HG03135 (cell line): ENCODE data around the gene PCDH19.

Experiments used
- ATAC-seq: cut with Tn5 transposase; IDR thresholded peaks from one replicate; pipeline ENCODE4 v1.9.1; 2021; ENCODE audit warnings: mild to moderate bottlenecking, moderate library complexity; ENCODE audit not compliant: unreplicated experiment

The PCDH19 gene

DNA sequence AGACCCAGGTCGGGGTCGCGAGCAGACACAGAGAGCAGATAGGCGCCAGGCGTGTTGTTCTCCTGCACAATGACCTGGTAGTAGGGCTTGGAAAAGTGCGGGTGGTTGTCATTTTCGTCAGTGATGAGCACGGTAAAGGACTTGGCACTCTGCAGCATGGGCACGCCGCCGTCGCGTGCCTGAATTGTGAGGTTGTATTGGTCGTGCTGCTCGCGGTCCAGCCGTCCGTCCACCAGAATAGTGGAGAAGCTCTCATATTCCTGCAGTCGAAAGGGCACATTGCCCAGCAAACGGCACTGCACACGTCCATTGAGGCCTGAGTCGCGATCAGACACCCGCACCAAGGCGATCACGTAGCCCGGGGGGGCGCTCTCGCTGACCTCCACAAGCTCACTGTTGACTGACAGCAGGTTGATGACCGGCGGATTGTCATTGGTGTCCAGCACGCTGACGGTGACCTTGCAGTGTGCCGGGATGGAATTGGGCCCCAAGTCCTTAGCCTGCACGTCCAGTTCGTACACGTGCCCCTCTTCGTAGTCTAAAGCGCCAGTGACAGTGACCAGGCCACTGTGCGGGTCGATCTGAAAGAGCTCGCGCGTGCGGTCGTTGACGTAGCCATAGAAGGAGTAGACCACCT lies 2.8 kb downstream of the PCDH19 start:
- ATAC-seq = no peak

DNA sequence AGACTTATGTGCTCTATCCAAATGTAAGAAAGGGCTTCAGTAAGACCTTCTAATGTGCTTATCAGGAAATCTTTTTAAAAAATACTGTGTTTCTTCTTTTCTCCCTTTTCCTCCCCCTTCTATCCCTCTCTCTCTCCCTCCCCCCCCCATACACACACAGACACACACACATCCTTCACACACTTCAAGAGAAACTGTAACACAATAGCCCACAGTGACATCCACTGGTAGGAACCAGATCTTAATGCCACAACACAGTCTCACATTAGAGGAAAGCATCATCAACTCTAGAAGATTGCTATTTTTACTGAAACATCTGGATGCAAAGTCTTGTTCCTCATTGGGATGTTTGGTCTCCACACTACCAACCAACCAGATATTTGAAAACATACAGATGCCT lies 4.6 kb downstream of the PCDH19 start:
- ATAC-seq = no peak

DNA sequence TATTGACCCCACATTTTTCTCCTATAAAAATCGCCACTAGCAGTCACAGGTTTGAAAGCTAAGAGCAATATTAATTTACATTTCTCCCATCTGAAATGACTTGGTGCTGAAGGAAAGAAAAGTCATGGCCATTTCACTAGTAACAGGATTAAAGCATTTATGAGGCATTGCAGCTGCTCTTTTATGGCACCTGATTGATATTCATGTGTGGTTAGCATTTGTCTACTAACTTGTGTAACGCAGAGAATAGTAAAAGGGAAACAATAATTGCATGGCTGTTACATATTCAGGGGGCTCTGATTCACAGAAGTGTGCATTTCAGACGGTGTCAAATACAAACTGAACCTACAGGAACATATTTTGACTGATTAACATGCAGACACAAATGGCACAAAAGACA lies 5.2 kb downstream of the PCDH19 start:
- no peak for ATAC-seq

DNA sequence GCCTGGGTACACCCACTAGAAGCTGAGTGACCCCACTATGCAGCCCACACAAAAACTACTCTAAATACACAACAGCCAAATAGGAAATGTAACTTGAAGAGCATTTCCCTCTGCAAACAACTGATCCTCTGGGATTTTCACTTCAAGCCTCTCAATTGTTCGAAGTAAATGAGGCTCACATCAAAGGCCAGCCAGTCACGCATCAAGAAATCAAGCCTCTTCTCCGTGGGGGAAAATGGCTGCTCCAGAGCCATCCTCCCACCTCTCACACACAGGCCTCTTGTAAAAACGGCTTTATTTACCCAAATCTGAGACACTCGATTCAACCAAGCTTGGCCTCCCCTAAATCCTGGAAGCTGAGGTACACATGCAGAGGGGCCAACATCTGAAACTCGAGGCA lies 14.3 kb downstream of the PCDH19 start:
- no peak for ATAC-seq

DNA sequence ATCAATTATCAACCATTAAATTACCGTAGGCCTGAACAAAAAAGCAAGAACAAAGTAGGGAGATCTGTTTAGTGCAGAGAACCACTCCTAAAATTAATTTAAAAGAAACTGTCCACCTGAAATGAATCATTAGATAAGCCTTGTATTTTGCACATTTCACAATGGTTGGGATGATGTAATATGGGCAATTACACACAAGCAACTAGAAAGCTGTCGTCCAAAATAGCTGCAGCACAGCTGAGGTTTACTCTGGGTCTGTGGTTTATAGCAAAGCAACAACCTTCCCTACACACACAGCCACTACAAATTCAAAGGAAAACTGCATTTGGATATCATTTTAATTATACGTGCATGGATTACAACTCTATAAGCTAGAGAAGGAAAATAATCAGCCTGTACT lies 28.5 kb downstream of the PCDH19 start:
- ATAC-seq = no peak

DNA sequence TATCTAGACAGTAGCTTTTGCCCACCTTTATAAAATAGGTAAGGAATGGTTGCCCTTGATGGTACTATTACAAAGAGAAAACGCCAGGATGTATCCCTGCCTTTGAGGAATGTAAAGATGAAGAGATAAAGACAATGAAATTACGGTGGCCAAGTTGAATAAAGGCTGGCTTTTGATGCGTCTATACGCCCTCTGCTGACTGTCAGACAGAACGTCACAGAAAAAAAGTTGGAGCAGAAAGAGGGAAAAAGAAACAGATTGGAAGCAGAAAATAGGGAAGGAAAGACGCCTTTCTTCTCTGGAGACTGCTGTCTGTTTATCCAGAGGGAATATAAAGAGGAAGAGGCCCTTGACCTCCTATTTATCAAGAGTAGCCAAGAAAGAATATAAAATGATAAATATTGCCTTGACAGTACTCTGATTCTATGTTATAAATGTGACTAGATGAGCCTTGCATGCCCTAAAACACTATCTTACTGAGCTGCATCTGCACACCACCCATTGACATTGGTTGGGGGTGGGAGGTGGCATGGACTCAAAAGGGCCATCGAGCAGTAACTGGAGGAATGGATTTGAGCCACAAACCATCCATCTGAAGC lies 30.6 kb downstream of the PCDH19 start:
- no peak for ATAC-seq

DNA sequence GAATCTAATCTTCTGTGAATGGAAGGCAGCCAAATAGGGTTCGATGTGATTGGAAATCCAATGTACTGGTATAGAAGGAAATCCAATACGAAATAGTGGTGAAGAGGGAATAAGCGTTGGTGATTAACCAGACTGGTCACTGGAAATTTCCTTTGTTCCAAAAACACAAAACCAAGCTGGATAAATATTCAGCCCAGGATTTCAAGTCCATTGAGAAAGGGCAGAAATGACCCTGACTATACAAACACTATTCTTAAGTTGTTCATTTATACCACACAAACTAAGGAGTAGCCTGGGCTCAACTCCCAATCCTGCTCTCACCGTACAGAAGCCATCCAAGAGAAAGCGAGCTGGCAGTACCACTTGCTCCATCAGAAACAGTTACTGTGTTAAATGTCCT lies 32.2 kb downstream of the PCDH19 start:
- no peak for ATAC-seq

DNA sequence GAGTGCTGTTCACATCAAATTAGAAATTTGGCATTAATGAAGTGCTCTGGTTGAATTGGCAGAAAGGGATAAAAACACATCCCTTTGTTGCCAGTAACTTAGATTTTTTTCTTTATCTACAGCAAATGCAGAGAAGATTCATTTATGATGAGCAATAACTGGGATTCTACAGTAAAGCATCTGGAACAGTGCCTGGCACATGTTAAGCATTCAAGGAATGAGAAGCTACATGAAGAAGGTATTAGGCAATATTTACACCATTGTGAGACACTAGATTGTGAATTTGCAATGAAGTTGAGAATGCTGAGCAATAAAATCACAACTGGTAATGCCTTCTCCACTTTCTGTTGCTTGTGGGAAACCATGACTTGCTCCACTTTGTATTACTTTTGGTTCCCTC lies 33.5 kb downstream of the PCDH19 start:
- no peak for ATAC-seq

DNA sequence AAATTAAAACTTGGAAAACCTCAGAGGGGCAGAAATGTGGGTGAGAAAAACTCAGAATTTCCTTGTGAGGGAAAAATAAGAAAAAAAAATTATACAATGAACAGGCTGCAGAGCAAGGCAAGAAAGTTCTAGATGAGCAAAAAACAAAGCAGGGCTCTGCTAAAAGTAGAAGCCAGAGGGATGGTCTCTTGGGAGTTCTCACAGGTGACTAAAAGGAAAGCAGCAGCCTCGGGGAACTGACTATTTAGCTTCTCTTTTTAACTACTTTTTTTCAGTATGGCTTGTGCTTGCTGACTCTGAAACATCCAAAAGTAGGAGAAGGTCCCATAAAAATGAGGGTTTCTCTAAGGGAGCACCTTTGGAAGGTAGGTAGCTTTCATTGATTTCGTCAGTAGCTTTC lies 36.4 kb downstream of the PCDH19 start:
- no peak for ATAC-seq

DNA sequence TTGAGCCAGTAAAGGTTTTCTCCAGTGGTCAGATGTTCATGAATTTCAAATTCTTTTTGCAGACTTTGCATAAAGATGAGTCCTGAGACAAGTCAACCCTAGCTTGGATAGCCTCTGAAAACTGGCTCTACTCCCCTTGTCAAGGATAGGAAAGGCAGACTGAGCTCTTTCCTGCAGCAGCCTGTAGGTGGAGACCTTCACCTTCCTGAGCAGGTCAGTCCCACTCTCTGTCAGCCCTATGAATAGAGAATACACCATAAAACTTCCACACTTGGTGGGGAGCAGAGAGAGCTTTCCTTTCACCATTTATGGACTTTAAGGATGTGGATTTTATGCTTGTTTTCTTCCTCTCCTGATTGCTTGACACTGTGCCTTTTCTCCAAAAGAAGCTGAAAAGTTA lies 41.9 kb downstream of the PCDH19 start:
- ATAC-seq = no peak

DNA sequence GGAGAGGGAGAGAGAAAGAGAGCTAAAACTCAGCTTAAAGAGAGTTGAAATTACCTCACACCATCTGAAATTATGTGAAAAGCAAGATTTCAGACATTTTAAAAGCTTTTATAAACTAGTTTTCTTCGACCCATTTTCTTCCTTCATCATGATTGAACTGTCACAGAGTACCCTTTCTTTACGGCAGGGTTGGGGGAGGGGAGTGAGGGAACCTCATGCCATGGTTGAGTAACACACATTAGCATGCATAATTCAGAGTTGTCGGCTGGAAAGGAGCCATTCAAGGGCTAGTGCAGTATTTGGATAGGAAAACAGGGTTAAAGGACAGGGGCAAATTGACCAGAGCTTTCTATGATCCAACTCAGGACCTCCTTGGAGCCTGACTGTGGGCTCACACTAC lies 46.2 kb downstream of the PCDH19 start:
- no peak for ATAC-seq

DNA sequence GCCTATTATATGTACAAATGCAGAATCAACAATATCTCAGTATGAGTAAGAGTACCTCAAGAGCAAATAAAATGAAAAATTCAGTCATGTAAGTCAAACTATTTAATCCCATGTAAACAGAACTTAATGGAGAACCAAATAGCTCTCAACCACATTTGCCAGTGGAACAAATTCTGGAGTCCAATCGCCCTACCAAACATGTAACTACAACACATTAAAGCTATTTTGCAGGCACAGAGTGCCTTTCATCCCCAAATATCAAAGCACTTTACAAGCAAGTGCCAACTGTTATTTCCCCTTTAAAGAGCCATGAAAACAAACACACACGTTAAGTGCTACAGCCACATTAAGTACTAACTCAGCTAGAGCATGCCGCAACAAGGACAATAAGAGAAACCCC lies 51.3 kb downstream of the PCDH19 start:
- ATAC-seq = no peak

DNA sequence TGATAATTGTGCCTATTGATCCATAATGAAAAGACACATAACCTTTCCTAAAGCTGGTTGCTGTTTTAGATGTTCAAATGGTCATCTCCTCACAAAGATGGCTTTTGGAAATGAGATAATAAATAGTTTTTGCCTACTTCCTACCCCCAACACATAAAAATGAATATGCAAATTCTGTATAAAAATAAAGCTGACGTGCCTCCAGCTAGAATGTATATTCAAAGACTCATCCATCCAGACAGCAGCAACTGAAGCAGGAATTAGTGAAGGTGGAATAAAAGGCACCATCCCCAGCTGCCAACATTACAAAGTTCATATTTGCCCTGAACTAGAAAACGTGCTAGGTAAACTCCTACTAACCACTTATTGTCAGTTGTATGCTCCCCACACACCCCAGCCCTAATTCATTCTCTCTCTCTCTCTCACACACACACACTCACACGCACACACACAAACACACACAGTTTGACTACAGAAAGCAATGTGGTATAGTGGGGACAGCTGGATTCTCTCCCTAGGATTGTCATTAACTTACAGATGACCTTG lies 53.6 kb downstream of the PCDH19 start:
- ATAC-seq = no peak

DNA sequence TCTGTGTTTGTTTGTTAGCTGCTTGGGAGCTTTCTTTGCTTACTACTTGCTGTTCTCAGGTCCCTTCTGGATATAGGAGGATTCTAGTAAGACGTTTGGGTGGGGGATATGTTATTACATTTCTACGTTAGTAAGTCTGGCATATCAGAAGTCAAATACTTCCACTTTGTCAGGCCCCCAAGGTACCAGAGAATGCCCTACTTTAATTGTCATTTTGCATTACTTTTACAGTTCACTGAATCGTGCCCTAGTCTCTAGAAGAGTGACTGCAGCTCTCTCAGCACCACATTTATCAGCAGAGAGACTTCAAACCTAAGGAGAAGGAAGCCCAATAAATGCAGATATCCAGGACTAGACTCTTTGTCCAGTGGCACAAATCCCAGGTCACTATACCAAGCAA lies 54.4 kb downstream of the PCDH19 start:
- no peak for ATAC-seq

DNA sequence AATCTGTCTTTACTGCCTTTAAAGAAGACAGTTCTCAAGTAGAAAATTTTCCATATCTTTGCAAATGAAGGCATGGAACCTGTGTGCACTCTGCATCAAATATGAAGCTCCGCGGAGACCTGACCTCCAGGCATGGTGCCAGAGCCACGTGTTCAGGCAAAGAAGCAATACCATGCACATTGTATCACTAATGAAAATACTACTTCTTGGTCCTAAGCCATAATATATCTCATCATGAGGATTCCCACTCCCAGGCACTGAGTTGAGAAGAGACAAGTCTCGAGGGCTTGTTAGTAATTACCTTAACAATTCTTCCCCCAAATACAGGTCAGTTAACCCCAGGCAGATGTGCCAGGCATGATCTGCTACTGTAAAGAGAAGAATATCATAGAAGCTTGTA lies 56.7 kb downstream of the PCDH19 start:
- ATAC-seq = no peak

DNA sequence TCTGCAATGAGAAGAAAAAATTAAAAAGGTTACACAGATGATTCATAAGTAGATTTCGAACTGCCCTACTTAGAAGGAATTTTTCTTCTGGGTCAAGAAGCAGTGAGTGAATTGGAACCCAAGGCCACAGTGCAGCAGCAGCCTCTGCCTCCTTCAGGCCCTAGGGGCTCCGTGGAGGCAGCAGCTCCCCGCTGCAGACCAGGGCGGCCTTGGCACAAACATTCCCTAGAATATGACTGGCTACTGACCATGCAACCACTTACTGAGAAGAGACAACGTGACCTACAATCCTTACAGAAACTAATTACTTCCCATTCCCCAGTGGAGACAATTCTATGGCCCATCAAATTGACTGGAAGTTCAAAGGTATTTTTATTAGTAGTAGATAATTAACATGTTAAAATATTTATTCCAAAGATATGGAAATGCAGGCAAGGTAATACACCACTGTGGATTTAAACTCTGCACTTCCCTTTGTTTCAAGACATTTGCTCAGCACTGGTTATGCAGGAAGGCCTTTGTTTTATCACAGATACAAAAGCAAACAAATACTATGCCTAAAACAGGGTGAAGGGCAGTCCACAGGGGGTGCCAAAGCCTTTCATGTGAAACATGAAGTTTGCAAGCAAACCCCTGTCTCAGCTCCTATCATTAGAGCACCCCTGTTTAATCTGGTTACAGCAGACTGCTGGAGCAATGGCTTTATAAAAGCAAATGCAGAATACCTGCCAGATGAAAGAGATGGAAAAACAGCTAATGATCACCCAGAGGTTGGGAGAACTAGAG lies 59.2 kb downstream of the PCDH19 start:
- ATAC-seq = no peak

DNA sequence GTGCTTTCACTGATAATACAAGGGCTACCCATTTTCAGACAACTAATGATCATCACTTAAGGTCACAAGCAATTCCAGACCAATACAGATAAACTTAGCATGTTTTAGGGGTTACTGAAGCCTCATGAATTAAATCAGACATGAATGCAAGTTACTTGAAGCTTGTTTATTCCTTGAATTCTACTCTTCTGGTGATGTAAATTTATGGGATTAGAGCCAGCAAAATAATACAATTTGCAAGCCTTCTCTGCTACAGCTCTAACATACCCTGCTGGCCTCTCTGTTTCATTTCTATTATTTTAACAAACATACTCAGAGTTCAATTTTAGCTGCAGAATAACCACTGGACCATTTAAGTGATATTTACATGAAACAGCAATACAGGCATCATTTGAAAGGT lies 60.7 kb downstream of the PCDH19 start:
- ATAC-seq = no peak

DNA sequence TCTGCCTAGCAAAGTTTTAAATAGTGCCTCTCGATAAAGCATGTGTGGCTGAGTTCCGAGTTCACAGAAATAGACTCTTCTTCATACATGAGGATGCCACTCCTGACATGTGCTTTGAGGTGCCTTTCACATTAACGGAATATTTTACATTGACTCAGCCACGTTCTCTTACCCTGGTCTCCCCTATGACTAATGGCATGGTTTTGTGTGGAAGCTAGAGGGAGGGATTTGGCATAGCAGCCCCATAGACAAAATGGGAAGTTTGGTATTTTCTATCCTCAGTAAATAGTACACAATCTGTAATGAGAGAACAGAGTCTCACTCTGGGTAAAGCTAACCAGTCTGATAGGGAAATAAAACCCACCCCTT lies 68.9 kb downstream of the PCDH19 start:
- ATAC-seq = no peak

DNA sequence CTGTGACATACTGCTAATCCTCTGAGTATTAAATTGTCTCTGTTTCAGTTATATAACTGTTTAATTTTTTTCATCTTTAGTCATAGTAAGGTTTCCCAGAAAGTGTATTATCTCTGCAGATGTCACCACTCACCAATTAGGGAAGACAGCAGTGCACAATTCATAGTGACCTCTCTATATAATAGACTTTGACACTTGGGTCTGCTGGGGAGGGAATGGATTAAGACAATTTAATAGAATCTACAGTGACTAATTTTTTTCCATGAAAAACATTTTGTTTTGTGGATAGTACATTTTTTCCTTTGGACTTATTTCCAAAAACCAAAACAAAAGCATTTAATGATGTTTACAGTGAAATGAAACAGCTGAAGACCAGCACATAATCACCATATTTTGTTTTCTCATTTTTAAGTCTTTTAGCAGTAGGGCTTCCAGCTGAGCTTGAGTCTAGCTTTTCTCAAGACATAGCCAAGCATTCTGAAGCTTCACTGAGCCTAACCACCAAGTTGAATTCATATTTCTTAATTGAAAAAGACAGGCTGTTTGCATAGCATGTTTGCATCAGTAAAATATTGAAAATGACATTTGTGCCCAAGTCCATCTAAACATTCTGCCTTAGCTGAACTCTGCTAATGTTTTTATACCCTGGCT lies 69.5 kb downstream of the PCDH19 start:
- ATAC-seq = no peak

DNA sequence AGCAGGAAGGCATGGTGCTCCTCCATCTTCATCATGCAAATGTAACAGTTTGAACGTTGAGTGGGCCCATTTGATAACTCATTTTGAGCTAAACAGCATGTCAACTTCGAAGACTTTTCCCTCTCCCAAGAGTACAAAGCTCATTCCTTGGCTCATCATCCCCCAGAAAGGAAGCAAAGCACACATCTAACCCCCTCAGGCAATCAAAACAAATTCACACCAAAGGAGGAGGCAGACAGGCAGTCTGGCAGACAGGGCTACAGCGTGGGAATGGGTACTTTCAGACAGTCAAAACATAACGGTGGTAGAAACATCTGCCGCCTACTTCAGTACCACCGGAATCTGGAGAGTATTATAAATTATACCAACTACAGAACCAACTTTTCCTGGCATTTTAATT lies 81.7 kb downstream of the PCDH19 start:
- no peak for ATAC-seq

DNA sequence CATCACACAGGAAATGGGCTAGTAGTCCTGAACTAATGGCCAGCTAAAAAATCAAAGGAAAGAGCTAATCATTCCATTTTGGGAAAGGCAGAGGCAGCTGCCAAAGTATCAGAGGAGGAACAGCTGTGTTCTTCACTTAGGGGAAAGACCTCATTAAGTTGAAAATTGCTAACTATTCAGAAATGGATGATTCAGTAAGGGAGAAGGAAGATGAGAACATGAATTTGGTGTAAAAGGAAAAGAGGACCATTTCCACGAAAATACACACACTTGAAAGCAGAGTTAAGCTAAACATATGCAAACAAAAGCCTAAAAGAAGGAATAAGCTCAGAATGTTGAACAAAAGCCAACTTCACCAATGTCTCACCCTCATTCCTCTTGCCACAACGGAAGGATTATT lies 90.4 kb downstream of the PCDH19 start:
- no peak for ATAC-seq

DNA sequence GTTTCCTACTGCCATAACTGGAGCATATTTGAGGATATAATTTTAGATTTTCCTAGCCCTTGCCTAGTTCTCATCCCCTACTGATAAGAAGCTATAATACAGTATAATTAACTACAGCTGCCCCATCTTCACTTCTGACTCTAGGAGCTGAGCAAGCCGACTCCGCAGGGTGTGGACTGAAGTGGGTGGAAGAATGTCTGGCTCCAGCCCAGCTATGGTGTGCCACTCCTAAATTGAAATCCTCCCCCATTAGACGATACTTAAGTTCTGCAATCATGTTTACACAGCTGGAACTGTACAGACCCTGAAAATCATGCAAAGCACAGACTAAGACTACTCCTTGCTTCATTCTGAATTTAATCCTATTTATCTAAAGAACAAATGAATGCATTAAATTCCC lies 93.1 kb downstream of the PCDH19 start:
- ATAC-seq = no peak
